Stimulated activated CD4-positive, alpha-beta T cell treated with anti-CD3 and anti-CD28 coated beads, Interleukin-1b, Interleukin-23, amount 100 ng/mL, for 1 hour (primary cell): Measurements from ENCODE around the gene SESN1.
"Not testable (repeated sequence)": the region's sequence is repeated elsewhere in the genome, so short reads cannot be mapped to it uniquely, and the experiment has no call there.

Source experiments
- DNase-seq, 2 donors: peaks; one replicate each; pipeline ENCODE4 v3.0.0-alpha.2; 2020; ENCODE audit warnings: low read depth in 2 of 2

SESN1 gene

GRCh38 chr6:109094416-109095035 lies at the start of gene SESN1:
TSS of gene SESN1 (minus strand) at chr6:109094846. CDS start at chr6:109094073, 773 bp downstream.
- DNase-seq: peak; percentile 47 to 68

GRCh38 chr6:109143191-109143590 lies 48.5 kb upstream of the SESN1 start:
- DNase-seq: no peak

- DNase-seq: not testable (repeated sequence)
Measured at GRCh38 chr6:109142067-109142466, 47.4 kb upstream of the SESN1 start.

- no peak for DNase-seq
Measured at GRCh38 chr6:109139109-109139508, 44.5 kb upstream of the SESN1 start.

DNA sequence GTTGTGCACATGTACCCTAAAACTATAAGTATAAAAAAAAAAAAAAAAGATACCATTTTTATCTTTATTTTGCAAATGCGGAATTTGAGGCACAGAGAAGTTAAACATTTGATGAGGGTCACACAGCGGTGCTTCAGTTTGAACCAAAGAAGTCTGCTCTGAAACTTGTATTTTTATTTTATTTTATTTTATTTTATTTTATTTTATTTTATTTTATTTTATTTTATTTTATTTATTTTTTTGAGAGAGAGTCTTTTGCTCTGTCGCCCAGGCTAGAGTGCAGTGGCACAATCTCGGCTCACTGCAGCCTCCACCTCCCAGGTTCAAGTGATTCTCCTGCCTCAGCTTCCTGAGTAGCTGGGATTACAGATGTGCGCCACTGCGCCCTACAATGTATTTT lies 41.9 kb upstream of the SESN1 start:
- not testable (repeated sequence) for DNase-seq

- DNase-seq: not testable (repeated sequence)
Measured at GRCh38 chr6:109136039-109136438, 41.4 kb upstream of the SESN1 start.

DNA sequence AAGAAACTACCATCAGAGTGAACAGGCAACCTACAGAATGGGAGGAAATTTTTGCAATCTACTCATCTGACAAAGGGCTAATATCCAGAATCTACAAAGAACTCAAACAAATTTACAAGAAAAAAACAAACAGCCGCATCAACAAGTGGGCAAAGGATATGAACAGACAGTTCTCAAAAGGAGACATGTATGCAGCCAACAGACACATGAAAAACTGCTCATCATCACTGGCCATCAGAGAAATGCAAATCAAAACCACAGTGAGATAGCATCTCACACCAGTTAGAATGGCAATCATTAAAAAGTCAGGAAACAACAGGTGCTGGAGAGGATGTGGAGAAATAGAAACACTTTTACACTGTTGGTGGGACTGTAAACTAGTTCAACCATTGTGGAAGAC lies 41.0 kb upstream of the SESN1 start:
- DNase-seq: not testable (repeated sequence)

- DNase-seq: no peak
Measured at GRCh38 chr6:109130065-109130464, 35.4 kb upstream of the SESN1 start.

DNA sequence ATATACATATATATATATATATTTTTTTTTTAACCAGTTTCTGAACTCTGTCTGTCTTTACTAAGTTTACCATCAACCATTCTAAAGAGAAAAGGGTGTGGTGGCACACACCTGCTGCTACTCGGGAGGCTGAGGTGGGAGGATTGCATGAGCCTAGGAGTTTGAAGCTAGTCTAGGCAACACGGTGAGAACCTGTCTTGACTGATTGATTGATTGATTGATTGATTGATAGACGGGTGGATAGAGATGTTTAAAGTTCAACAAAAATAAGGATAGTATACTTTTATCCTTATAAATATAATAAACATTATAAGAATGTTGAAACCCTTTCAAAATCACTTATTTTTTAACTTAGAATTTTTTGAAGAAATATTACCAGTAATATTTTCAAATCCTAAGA lies 30.9 kb upstream of the SESN1 start:
- no peak for DNase-seq

DNA sequence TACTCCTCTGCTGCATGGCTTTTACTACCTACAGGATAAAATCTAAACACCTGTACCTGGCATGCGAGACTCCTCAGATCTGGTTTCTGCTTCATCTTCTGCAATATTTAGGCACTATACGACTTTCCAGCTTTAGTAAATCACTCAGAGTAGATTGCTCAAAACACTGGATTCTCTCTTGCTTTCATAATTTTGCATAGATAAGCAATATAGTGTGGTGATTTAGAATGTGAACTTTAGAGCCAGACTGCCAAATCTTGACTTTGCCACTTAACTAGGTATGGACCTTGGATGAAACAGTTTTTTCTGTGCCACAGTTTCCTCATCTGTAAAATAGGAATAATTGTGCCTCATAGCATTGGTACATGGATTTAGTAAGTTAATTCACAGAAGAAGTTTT lies 29.6 kb upstream of the SESN1 start:
- DNase-seq: no peak

DNA sequence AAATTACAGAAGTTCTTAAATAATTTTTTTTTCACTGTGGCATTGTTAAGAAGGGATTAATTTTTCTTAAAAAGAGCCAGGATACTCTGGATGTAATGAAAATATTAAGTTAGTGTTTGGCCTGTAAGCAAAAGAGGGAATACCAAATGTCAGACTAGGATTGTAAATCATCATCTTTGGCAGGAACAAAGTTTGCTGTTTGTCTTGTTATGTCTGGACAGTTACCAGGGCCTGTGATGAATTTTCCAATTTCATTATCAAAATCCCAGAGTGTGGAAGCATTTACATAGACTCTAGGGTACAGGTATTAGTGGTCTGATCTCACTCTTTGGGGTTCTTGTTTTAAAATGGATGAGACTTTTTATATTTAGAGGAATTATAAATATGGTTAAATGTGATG lies 26.8 kb upstream of the SESN1 start:
- no peak for DNase-seq

DNA sequence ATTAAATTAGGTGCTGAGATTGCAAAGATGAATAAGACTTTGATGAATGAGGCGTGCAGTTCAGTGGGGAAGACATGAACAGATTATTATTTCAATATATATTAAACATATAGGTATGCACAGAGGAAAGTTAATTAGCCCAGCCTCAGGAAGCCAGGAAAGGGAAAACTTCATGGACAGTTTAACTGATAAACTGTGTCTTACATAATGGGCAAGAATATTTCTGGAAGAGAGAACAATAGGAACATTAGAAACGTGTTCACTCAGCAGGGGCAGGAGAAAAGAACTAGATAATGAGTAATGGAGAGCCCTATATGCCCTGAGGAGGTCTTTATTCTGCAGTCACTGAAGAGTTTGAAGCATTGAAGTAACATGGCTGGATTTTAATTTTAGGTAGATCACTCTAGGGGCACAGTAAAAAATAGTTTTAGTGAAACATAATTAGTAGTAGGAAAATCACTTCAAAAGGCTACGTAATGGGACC lies 24.3 kb upstream of the SESN1 start:
- no peak for DNase-seq

- DNase-seq: no peak
Measured at GRCh38 chr6:109118337-109118736, 23.7 kb upstream of the SESN1 start.

GRCh38 chr6:109117346-109118035 lies 22.8 kb upstream of the SESN1 start:
- DNase-seq: no peak

GRCh38 chr6:109112663-109113062 lies 18.0 kb upstream of the SESN1 start:
- DNase-seq: not testable (repeated sequence)

DNA sequence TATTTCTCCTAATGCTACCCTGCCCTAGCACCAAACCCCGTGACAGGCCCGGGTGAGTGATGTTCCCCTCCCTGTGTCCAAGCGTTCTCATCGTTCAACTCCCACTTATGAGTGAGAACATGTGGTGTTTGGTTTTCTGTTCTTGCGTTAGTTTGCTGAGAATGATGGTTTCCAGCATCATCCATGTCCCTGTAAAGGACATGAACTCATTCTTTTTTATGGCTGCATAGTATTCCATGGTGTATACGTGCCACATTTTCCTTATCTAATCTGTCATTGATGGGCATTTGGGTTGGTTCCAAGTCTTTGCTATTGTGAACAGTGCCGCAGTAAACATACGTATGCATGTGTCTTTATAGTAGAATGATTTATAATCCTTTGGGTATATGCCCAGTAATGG lies 15.0 kb upstream of the SESN1 start:
- DNase-seq: not testable (repeated sequence)

DNA sequence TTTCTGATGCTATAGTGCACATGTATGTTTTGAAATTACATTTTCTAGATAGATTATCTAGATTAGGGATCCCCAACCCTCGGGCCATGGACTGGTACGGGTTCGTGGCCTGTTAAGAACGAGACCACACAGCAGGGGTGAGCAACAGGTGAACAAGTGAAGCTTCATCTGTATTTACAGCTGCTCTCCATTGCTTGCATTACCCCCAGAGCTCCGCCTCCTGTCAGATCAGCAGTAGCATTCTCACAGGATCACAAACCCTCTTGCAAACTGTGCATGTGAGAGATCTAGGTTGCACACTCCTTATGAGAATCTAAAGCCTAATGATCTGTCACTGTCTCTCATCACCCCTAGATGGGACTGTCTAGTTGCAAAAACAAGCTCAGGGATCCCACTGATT lies 11.0 kb upstream of the SESN1 start:
- DNase-seq: no peak

GRCh38 chr6:109104512-109104911 lies 9.9 kb upstream of the SESN1 start:
- no peak for DNase-seq

DNA sequence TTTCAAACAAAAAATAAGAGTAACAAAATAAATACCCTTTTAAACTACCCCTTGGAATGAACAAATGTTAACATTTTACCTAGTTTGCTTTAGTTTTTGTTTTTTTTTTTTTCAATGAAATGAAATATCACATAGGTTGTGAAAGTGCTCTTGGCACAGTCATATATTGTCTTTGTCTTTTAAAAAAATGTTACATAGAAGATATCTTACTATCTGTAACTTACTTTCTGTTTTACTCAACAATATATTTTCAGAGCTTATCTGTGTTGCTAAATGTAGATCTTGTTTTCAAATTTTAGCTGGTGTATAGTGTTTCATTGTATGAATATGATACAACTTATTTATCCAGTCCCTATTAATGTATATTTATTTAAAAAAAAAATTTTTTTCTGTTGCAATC lies 9.3 kb upstream of the SESN1 start:
- DNase-seq: no peak

GRCh38 chr6:109102762-109103161 lies 8.1 kb upstream of the SESN1 start:
- no peak for DNase-seq

- no peak for DNase-seq
Measured at GRCh38 chr6:109097661-109098060, 3.0 kb upstream of the SESN1 start.

GRCh38 chr6:109096208-109096607 lies 1.6 kb upstream of the SESN1 start:
- no peak for DNase-seq

GRCh38 chr6:109095835-109096084 lies 1.1 kb upstream of the SESN1 start:
- DNase-seq: no peak
